Skin of body (tissue), 2 donors: ENCODE data around the gene EGF. TPM values are rescaled to one million over a fixed set of nuclear protein-coding genes. Genes with fewer than 3 reads are reported as not detected.
"Not testable (repeated sequence)": the region's sequence is repeated elsewhere in the genome, so short reads cannot be mapped to it uniquely, and the experiment has no call there.

Source experiments
- DNase-seq: peaks from one replicate; lab custom pipeline; 2025; lab: John Stamatoyannopoulos, UW
- total RNA-seq: library from RNA; depleted of rRNA; stranded (reverse); fragments of >200 nt; gene quantifications from one replicate; pipeline ENCODE4 v1.2.3, GENCODE V29; 2014

Gene EGF
- total RNA-seq, 1 donor from 2014 or later = 3.5 TPM

DNA sequence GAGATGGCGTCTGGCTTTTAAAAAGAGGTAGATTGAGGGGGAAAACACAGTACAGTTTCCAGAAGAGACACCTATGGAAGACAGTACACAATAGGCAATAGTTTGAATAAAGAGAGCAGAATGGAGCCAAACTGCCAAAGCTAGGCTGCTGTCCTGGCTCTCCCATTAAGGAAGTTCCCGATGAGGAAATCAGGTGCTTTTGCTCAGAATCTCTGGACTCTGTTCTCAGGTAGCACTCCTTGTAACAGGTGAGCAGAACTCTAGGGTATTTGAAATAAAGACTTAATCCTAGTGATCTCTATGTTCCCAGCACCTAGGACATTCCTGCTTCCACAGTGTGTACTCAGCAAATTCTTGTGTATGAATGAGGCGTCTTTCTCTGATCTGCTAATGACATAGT lies 1.6 kb downstream of the EGF start:
- DNase-seq = no peak

DNA sequence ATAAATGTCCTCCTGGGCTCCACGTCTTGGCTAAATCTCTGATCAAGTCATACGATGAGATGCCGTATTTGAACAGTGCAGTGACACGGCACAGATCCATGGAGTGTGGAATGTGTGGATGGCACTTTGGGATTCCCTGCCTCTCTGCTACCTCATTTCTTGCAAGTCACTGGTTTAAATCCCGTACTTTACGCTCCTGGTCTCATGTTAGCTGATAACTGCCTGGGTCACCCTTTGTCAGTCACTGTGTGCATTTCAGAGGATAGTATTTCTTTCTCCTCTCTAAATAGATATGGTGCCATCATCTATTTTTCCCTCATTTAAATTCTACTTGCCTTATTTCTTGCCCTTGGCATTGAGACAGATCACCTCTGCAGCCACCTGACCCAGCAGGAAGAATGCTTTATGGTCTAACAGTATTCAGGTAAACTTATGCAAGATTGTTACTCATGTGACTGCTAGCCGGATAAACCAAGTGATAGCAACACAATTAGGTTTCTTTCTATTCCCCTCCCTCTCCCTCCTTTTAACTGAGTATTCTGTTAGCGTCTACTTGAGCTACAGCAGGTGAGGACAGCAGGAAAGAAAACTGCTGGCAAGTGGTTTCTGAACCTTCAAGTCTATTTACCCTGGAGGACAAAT lies 2.8 kb downstream of the EGF start:
- DNase-seq = no peak

DNA sequence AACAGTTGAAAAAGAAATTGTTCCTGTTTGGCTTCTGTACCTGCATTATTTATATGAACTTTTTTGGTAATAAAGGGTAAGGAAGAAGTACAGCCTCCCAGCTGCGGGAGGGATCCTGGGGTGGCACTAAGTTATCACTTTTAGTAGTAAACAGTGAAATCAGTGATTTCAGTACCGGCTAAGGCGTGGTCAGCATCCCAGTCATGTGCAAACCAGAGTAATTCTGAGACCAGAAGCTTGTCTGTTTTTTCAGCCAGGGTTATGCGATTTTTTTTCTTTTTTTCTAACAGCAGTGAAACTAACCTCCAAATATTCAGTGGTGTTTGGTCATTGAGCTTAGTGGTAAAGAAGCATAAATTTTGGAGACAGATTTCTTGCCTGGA lies 3.3 kb downstream of the EGF start:
- no peak for DNase-seq

DNA sequence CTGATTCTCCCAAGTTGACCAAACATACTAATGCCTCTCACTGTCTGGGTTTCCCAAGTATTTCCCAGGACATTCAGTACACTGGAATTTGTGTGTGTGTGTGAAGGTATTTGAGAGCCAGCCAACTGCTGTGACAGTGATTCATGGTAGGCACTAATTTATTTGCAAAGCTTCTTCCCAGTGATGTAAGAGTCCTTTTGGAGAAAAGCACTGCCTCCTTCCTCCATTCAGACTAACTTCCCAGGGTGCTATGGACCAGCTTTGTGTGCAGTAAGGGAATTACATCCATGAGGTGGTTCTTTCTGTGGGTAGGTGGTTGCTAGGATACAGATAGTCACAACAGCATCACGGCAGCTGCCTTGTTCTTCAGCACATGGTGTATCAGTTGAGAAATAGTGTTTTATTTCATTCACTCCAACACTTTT lies 8.7 kb downstream of the EGF start:
- no peak for DNase-seq

DNA sequence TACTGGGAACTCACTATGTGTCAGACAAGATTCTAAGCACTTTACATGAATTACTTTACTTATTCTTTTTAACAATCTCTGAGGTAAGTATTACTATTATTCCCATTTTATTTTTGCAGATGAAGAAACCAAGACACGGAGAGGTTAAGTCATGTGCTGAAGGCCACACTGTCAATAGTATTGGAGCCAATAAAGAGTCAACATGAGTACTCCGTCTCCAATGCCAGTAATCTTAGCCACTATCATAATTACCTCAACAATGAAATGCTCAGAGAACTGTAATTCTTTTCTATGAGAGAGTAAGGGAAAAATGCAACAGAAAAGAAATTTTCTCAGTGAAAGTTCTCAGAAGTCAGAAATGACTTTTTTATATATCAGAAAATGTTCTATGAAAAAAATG lies 12.7 kb downstream of the EGF start:
- DNase-seq = no peak

DNA sequence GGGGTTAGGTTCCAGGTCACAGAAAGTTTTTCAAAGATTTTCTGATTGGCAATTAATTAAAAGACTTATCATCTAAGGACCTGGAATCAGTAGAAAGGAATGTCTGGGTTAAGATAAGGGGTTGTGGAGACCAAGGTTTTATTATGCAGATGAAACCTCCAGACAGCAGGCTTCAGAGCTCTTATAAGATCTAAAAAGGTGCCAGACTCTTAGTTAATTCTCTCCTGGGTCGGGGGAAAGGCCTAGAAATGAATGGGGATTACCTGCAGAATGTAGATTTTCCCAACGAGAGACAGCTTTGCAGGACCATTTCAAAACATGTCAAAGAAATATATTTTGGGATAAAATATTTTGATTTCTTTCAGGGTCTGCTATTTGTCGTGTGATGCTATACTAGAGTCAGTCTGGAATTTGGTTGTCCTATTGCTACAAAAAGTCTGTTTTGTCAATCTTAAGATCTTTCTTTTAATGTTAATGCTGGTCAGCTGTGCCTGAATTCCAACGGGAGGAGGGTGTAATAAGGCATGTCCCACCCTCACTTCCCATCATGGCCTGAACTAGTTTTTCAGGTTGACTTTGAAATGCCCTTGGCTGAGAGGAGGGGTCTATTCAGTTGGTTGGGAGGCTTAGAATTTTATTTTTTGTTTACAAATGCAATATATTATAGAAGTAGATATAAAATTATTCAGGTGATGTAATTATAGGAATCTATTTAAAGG lies 15.8 kb downstream of the EGF start:
- DNase-seq = no peak

DNA sequence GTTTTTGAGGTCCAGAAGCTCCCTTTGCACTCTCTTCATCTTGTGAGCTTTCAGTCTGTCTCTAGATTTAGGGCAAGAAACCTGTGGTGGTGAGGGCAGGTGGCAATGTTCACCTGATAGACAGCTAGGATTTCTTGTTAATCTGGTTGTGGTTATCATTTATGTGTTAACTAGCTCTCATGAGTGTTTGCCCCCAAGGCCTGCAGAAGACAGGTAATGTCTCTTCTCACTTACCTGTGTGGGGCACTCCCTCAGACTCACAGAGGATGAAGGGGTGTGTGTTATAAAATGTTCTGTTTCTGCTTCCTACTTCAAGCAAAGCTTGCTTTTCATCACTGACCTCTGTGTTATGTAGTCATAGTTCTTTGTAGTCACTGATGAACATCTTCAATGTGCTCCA lies 17.8 kb downstream of the EGF start:
- no peak for DNase-seq

DNA sequence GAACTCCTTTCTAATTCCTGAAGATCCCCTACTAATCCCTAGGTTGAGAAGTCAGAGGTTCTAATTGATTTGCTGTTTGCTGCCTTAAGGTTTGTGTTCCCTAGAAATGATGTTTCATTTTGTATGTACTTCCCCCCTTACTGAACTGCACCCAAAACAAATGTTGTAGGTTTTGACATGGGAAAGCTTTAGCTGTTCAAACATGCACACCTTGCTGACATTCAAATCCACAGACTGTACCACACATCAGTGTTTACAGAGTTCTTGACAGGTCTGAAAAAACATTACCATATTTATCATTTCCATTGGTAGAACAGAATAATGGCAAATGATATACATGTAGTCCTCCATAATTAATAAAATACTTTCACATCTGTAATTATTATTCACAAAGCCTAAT lies 18.2 kb downstream of the EGF start:
- no peak for DNase-seq

DNA sequence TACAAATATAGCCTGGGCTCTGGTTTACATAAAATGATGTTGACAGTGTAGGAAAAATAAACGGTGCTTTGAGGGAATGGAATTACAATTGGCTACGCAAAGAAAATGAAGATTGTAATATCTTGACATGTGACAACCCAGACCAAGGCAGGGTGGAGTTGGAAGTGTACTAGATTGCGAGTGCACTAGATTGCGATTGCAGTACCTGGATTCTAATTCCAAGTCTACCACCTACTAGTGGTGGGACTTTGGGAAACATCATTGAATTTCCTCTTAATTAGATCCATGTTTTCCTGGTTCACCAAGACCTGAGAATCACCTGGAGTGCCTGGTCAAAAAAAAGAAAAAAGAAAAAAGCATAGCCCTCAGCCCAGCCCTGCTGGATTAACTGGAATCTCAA lies 18.6 kb downstream of the EGF start:
- DNase-seq = no peak

DNA sequence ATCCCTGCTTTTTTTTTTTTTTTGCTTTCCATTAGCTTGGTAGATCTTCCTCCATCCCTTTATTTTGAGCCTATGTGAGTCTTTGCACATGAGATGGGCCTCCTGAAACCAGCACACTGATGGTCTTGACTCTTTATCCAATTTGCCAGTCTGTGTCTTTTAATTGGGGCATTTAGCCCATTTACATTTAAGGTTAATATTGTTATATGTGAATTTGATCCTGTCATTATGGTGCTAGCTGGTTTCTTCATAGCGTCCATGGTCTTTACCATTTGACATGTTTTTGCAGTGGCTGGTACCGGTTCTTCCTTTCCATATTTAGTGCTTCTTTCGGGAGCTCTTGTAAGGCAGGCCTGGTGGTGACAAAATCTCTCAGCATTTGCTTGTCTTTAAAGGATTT lies 24.7 kb downstream of the EGF start:
- not testable (repeated sequence) for DNase-seq

DNA sequence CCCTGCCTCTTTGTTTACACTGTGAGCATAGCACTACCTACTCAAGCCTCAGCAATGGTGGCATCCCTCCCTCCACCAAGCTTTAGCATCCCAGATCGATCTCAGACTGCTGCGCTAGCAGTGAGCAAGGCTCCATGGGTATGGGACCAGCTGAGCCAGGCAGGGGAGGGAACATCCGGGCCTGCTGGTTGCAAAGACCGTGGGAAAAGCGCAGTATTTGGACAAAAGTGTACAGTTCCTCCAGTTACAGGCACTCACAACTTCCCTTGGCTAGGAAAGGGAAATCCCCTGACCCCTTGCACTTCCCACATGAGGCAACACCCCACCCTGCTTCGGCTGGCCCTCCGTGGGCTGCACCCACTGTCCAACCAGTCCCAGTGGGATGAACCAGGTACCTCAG lies 26.5 kb downstream of the EGF start:
- no peak for DNase-seq

DNA sequence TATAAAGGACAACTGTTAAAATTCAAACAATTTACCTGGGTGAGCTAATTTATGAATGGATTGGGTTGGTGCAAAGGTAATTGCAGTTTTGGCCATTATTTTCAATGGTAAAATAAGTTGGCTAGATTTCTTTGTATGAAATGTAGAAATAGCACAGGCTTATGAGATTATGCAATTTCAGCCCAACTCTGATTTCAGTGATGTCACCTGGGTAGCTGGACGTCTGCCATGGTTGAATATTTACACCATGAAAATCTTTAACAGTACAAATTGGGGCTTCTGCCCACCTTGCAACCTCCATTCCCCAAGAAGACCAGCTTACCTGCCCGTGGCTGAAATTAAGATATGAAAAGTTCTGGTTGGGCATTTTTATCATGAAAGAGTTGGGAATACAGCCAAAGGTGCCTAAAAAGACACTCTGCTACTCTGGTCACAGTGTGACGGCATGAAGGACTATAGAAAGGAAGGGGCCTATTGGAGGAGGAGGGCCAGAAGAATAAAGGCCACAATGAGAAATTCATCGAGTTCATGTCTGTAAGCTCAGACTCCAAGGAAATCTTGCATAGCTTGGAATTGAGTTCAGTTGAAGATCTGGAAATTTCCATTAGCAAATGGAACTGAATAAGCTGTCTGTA lies 29.7 kb downstream of the EGF start:
- DNase-seq = no peak

DNA sequence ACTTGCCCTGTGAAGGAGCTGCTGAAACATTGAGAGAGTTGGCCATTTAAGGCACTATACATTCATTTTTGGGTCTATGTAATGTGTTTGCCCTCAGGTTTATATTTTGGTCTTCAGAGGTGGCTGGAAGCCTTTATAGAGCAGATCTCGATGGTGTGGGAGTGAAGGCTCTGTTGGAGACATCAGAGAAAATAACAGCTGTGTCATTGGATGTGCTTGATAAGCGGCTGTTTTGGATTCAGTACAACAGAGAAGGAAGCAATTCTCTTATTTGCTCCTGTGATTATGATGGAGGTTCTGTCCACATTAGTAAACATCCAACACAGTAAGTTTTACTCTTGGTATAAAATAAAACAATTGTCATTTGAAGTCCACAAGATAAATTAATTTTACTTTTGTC lies 31.1 kb downstream of the EGF start:
- no peak for DNase-seq

DNA sequence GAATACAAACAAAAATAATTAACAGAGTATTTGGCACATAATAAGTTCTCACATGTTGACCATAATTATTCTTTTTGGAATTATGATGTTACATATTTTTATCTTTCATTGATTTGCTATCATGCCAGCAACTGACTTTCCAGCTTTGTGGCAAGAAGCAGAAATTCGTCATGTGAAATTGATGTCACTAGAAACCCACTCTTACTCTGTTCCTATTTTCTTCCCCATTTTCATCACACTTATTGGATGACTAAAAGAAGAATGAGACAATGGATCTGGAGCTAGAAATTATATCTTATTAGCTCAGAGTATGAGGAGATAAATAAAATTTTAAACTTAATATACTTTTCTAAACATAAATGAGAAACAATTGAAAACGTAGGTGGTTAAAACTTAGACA lies 31.9 kb downstream of the EGF start:
- DNase-seq = no peak

DNA sequence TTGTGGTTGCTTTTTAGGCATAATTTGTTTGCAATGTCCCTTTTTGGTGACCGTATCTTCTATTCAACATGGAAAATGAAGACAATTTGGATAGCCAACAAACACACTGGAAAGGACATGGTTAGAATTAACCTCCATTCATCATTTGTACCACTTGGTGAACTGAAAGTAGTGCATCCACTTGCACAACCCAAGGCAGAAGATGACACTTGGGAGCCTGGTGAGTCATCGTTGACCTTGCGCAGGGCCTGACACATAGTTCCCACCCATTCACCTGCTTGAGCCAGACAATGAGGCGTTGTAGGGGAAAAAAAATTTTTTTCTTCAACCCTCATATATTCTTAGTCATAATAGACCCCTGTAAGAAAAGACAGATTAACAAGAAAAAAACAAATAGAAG lies 32.4 kb downstream of the EGF start:
- no peak for DNase-seq

DNA sequence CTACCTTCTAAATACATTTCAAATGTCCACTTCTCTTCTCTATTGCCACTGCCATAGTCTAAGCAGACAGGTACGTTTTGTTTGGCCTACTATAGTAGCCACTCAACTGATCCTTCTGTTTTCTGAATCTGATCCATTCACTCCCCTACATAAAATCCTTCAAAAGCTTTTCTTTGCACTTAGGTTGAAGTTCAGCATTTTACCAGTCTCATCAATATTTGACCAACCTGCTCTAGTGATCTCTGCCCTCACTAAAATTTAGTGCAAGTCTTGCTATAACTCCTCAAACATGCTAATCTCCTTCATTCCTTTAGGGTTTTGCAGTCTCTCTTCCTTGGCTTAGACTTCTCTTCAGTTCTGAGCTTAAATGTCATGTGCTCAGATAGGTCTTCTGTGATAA lies 33.4 kb downstream of the EGF start:
- DNase-seq = no peak

DNA sequence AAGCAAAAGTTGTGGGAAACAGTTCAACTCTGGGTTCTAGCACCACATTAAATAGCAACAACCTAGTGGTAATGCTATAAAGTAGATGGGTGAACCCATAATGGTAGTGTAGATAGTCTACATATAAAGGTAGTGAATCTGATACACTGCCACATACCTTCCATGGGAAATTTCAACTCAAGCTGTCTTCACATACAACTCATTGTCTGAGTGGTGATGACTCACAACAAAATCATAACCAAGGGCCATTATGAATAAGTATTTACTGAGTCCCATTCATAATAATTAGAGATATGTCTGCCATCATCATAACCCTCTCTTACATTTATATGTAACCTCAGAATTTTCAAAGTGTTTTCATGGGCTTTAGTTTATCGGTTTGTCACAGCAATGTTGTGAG lies 34.8 kb downstream of the EGF start:
- no peak for DNase-seq

DNA sequence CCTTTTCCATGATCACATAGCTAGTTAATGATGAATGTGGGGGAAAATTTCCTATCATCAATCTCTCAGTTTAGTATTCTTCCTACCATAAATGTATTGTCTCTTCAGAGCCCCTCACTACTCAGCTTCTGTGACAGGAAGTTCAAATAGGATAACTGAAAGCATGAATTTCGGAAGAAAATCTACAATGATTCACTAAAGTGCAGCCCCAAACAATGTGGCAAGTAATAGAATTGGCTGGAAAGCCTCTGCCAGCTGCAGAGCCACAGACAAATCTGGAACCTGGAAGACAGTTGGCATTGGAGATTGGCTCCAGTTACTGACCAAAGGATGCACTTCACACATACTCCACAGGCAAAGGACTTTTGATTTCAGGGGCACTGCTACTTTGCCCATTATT lies 35.2 kb downstream of the EGF start:
- no peak for DNase-seq

DNA sequence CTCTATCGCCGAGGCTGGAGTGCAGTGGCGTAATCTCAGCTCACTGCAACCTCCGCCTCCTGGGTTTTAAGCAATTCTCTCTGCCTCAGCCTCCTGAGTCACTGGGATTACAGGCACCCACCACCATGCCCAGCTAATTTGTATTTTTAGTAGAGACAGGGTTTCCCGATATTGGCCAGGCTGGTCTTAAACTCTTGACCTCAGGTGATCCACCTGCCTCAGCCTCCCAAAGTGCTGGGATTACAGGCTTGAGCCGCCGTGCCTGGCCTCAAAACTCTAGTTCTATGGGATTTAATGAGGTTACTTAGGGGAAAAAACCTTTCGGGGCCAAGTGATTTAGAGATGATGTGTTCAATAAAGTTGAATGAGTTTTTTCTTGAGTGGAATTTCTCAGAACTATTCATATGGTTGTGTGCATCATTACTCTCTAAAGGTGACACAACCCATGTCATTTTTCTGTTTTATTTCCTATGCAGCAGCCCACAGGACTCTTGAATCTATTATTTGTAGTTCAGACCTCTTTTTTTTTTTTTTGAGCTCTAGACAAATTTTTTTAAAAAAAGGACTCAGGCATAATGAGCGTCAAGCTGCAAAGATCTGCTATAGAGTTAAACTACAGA lies 36.5 kb downstream of the EGF start:
- not testable (repeated sequence) for DNase-seq

DNA sequence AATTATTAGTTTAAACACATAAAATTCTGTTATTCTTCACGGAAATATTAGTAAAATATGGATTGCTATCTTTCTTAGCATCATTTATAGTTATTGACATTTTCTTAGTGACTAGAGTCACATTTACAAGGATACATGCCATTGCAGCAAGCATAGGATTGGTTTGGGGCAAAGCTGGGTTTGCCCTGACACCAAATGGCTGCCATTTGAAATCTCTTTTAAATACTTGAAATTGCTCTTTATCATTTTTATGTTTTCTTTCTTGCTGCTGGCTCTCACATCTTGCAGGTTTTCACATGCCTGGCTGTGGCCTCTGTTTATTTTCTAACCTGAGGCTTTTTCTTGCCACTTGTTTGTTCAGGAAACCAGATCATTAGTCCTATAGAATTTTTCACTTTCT lies 39.9 kb downstream of the EGF start:
- DNase-seq = no peak

DNA sequence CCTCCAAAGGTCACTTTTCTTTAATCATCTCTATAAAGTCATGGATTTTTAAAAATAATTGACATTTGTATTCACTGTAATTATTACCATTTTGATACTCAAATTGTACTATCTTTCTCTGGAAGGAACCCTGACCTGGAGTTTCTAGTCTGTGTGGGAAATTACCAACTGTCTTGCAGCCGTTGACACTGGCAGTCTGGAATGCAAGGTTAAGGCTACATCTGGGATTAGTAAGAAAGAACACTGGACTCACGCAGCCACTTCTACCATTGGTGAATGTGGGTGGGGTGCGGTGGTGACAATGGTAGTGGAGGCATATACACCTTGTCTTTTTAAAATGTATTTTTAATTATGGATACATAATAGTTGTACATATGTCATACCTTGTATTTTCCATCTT lies 40.9 kb downstream of the EGF start:
- no peak for DNase-seq

DNA sequence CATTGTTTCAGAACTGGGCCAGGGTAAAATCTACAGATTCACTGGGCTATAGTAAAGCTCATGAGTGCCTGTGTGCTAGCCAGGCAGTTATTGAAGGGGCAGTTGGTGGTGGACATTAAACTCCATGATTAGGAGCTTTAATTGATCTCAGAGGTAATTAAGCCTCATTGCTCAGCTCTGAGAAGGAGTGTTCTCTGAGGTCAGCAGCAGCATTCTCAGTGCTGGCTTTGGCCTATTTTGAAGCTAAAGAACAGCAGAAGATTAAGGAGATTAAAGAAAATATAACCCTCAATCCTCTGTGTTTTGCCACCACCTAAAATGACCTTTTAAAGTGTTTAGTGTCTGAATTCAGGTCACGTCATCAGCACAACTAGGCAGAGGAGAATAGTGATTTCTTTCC lies 42.5 kb downstream of the EGF start:
- no peak for DNase-seq

DNA sequence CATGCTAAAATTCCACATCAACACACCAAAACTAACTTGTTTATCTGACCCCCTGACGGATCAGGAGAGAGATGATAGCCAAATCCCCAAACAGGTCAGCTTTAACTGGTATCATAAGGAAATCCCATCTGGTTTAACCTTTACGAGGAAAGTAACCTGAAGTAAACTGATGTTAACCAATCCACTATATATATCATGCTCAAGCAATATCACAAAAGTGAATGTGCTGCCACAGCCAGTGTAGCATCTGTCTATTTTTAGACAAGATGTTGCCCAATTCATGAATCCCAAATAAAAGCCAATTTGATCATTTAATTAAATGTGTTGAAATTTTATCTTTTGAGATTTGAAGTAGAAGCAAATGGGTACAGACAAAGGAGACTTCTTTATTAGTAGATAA lies 44.5 kb downstream of the EGF start:
- no peak for DNase-seq
